Mesenteric fat pad (tissue), 1 donor: ENCODE results near the gene SLC43A2. TPM values are rescaled to one million over a fixed set of nuclear protein-coding genes. Genes with fewer than 3 reads are reported as not detected.
A peak's percentile ranks its signal among the peaks of the same experiment; 100 is the strongest.
"Not testable (repeated sequence)": the region's sequence is repeated elsewhere in the genome, so short reads cannot be mapped to it uniquely, and the experiment has no call there.

ENCODE experiments used
- DNase-seq: peaks from one replicate; pipeline ENCODE4 v3.0.0-alpha.2; 2020; ENCODE audit warnings: low spot score
- long read RNA-seq: library from polyadenylated mRNA; unstranded; transcript quantifications from one replicate; pipeline ENCODE4 v2.0.0, GENCODE V29; 2020
- total RNA-seq: library from RNA; stranded (reverse); fragmentation: NEBNext Ultra II Directional; extraction: Animal tissue kit (Norgen Biotek cat#: 25700); gene quantifications from one replicate; pipeline ENCODE4 v1.2.1, GENCODE V29; 2021
- donor health status: DM: yes; HTN: yes; CAD: no.

The SLC43A2 gene
- 31.4 TPM for total RNA-seq
- long read RNA-seq, full-length matches to known transcripts, result 16 of 37 reads
- long read RNA-seq, partial matches to known transcripts, result 5 of 37 reads
- long read RNA-seq, other reads (novel, unspliced or antisense), result 16 of 37 reads

- DNase-seq, result peak; percentile 94
These were observed at the start of gene SLC43A2 for GRCh38 chr17:1627982-1628855. TSS of gene SLC43A2 (minus strand) at chr17:1628834. CDS start at chr17:1627874, 960 bp downstream.

GRCh38 chr17:1676401-1676800 lies 47.8 kb upstream of the SLC43A2 start:
- DNase-seq, result no peak

GRCh38 chr17:1673041-1673785 lies 44.6 kb upstream of the SLC43A2 start:
- DNase-seq, result no peak

DNA sequence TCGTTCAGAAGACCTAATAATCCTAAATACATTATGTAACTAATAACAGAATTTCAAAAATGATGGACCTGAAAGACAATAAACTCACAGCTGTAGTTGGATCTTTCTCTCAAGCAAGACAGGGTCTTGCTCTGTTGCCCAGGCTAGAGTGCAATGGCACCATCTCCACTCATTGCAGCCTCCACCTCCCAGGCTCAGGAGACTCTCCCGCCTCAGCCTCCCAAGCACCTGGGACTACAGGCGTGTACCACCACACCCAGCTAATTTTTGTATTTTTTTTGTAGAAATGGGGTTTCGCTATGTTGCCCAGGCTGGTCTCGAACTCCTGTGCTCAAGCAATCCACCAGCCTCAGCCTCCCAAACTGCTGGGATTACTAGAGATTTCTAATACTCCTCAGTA lies 35.3 kb upstream of the SLC43A2 start:
- not testable (repeated sequence) for DNase-seq

DNA sequence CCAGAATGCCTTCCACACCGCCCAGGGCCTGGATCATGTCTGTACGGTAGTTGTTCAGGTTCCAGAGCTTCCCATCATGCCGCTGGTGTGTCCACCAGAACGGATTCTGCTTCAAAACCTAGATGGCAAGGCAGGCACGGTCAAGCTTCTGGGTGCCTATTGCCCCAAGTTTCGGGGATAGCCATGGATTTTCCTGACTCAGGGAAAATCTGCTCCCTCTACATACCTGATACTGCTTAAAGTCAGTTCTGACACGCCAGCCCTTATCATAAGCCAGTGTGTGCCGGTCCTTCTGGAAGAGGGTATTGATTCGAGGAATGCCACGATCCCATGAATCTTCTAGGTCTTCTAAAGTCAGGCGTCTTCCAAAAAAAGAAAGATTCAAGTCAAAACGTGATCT lies 32.4 kb upstream of the SLC43A2 start:
- DNase-seq, result no peak

DNA sequence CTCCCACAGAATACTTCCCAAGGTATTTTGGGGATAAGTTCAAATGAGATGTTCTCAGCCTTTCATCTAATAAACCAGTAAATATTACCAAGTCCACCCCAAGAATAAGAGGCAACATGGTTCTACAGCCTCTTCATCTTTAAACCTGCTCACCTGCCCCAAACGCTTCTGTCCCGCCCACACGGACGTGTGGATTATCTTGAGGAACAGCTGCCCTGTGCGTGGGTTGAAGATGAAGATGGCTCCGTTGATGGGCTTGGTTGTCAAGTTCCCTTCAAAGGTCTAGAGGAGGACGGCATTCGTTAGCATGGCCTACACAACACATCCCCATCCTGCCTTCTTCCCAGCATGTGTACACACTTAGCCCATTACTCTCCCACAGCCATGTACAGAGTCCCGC lies 29.5 kb upstream of the SLC43A2 start:
- DNase-seq, result no peak

GRCh38 chr17:1653735-1654134 lies 25.1 kb upstream of the SLC43A2 start:
- no peak for DNase-seq

DNA sequence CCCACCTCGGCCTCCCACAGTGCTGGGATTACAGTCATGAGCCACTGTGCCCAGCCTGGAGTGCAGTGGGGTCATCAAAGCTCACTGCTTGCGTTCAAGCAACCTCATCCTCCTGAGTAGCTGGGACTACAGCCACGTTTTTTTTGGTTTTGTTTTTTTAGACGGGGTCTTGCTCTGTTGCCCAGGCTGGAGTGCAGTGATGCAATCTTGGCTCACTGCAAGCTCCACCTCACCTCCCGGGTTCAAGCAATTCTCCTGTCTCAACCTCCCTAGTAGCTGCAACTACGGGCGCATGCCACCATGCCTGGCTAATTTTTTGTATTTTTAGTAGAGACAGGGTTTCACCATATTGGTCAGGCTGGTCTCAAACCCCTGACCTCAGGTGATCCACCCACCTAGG lies 24.2 kb upstream of the SLC43A2 start:
- DNase-seq, result not testable (repeated sequence)

- DNase-seq, result no peak
These were observed 22.9 kb upstream of the SLC43A2 start for GRCh38 chr17:1651559-1651844.

- DNase-seq, result no peak
These were observed 22.3 kb upstream of the SLC43A2 start for GRCh38 chr17:1650731-1651558.

GRCh38 chr17:1649844-1650501 lies 21.3 kb upstream of the SLC43A2 start, which contains the start of gene RILP:
TSS of gene RILP (minus strand) at chr17:1649866. CDS start at chr17:1649804, 62 bp downstream.
- no peak for DNase-seq

DNA sequence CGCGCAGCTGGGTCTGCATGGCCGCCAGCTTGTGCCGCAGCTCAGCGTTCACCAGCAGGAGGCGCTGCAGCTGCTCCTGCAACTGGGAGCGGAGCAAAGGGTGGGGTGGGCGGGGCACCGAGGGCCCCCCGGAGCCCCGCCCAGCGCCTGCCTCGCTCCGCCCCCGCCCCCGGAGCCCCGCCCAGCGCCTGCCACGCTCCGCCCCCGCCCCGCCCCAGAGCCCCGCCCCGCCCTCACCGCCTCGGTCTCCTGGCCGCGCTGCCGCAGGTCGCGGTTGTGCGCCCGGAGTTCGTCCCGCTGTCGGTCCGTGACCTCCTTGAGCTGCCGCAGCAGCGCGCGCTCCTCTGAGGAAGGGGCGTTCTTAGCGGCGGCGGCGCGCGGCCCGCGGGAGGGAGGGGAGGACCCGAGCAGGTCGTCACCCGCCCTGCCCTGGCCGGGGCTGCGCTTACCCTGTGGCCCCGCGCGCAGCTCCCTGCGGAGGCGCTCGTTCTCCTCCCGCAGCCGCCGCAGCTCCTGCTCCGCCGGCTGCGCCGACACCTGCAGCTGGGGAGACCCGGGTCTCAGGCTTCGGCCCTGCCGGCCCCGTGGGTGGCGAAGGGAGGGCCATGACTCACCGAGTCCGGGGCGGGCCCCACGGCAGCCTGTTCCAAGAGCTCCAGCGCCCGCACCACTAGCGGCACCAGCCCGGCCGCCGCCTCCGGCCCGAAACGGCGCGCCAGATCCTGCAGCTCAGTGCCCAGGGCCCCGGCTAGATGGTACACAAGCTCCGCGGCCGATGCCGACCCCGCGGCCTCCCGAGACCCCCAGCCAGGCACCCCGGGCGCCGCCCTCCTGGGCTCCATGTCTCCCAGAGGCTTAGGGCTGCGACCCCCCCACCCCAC lies 20.6 kb upstream of the SLC43A2 start:
- DNase-seq, result peak; percentile 98

DNA sequence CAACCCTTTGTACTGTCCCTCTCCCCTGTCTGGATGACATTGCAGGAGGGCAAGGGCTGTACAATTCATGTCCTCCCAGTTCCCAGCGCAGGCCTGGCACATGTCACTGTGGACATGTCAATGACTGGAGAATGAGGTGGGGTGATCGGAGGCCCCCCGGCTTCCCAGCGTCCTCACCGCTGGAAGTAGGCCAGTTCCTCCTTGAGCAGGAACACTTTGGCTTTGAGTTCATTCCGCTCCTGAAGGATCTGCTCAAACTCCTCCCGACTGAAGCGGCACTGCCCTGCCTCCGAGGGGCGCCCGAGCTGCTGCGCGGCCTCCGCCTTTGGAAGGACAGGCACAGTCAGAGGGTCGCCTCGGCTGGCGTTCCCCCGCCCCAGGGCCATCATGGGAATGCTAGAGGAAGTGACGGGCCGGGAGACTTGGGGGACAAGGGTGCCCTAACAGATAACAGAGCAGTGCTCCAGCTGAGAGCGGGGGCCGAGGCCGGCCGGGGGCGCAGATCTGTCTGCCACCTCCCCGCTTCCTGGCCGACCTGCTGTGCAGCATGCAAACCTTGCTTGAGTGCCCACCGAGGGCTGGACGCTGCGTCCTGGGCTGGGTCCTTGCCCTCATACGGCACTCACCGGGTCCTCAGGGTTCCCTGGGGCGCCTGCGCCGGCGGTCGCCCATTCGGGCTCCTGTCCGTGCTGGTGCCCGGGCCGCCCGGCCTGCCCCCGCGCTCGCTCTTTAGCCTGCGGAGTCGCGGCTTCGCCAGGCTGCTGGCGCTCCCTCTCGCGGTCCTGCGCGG lies 19.7 kb upstream of the SLC43A2 start:
- no peak for DNase-seq

DNA sequence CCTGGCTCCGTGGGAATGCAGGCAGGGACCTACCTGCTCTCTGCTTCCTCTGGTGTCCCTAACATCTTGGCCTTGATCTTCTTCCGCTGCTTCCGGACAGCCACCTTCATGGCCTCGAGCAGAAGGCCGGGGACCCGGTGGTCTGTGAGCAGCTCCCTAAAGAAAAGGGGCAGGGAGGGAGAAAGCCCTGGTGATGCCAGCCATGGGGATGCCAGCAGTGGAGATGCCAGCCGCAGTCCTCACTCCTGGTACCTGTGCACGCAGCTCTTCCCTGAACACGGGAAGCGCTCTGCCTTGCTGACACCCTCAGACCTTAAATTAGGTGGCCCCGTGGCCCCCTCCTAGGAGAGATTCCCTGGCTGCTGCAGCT lies 19.2 kb upstream of the SLC43A2 start:
- DNase-seq, result no peak

DNA sequence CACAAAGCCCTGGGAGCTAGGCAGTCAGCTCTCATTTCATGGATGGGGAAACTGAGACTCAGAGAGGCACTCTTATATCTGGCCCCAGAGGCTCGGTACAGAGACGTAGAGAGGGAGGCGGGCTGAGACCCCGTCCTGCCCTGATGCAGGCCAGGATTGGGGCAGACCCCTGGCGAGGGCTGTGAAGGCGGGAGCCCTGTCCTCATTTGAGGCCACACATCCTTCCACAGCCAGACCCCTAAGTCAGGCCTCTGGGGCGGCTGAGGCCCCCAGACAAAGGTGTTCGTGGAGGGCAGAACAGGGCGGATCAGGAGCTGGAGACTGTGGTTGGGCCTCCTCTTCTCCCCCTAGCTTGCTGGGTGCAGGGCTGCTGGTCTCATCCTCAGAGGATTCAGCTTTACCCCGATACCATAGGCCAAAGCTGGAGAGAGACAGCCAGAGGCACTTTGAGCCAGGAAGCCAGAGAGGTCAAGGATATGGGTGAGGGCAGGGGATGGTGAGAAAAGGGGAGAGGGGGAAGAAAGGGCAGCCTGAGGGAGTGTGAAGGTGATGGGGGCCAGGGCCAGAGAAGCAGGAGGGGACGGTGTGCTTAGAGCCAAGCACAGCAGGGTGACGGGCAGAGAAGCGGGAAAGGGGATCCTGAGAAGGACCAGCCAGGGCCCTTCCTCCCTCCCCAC lies 17.7 kb upstream of the SLC43A2 start:
- DNase-seq, result no peak

DNA sequence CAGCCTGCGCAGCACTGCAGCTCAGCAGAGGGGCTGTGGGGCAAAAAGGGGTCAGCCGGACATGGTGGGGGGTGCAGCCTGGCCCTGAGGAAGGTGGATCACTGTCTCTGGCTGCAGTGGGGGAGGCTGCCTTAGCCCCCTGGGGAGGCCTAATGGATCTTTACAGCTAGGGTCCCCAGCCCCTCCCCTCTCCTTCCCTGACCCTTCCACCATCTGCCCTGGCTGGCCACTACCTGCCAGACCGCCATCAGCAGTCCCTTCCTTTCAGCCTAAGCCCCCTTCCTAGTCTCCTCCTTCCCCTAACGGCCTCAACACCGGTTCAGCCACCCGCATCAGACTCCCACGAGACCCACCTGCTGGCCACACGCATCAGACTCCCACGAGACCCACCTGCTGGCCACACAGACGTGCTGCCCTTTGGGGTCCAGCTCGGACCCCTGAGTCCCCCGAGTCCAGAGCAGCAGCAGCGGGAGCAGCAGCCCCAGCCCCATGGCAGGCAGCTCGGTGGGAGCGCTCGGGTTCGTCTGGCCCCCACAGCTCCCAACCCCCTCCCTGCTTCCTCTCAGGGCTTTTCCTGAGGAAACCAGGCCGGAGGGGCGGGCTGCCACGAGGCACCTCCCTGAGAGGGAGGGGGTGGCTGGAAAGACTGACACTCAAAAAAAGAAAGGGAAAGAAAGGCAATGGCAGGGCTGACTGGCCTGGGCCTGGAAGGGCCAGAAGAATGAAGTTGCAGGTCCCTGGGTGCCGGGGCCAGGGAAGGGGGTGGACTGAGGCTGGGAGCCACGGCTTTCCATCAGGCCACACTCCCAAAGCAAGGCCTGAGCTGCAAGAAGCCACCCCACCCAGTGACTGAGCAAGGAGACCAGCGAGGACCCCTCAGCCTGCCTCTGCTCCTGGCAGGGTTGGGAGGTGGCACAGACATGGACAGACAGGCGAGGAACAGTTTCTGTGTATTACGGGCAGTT lies 16.9 kb upstream of the SLC43A2 start, which contains the start of gene SCARF1:
Gene SCARF1 (minus strand): TSS at position 526 of the 965 bp plus-strand sequence. CDS start 35 bp downstream, at position 491.
- no peak for DNase-seq
